Osteocyte (in vitro differentiated cells): ENCODE measurements around the gene RAB31. TPM values are rescaled to one million over a fixed set of nuclear protein-coding genes. Genes with fewer than 3 reads are reported as not detected.

Experiments used
- DNase-seq: peaks from one replicate; pipeline ENCODE4 v3.0.0; 2021; ENCODE audit warnings: mixed read lengths; ENCODE audit not compliant: unreplicated experiment; ENCODE audit errors: extremely low spot score
- H3K27ac Mint-ChIP-seq: one replicate; pipeline ENCODE4 v1.8.0; 2021; ENCODE audit warnings: mild to moderate bottlenecking, mixed read lengths; ENCODE audit not compliant: unreplicated experiment
- H3K27me3 Mint-ChIP-seq: one replicate; pipeline ENCODE4 v1.8.0; 2021; ENCODE audit warnings: mixed read lengths; ENCODE audit not compliant: unreplicated experiment
- H3K36me3 Mint-ChIP-seq: one replicate; pipeline ENCODE4 v1.8.0; 2021; ENCODE audit warnings: mixed read lengths; ENCODE audit not compliant: unreplicated experiment
- H3K4me1 Mint-ChIP-seq: one replicate; pipeline ENCODE4 v1.8.0; 2021; ENCODE audit warnings: mixed read lengths; ENCODE audit not compliant: unreplicated experiment
- H3K4me3 Mint-ChIP-seq: one replicate; pipeline ENCODE4 v1.8.0; 2021; ENCODE audit warnings: mild to moderate bottlenecking, moderate library complexity, mixed read lengths; ENCODE audit not compliant: unreplicated experiment
- H3K9me3 Mint-ChIP-seq: one replicate; pipeline ENCODE4 v1.8.0; 2021; ENCODE audit warnings: mixed read lengths; ENCODE audit not compliant: unreplicated experiment
- CTCF ChIP-seq: fragments of 200-600 bp; sonication (generic); IDR thresholded peaks from 2 replicates; pipeline ENCODE4 v1.5.0; 2021; ENCODE audit warnings: antibody characterized with exemption, mild to moderate bottlenecking, moderate library complexity
- total RNA-seq: library from RNA; stranded (reverse); gene quantifications from 2 replicates; pipeline ENCODE4 v1.2.1, GENCODE V29; 2021

RAB31 gene
- total RNA-seq, 1 donor from 2014 or later, result 90.8 TPM

- TF ChIP-seq CTCF, result no peak
- Mint-ChIP-seq H3K4me3 (no peak overlapping the region), H3K36me3 (peaks cover 3% of the 10 kb centered on the region), H3K27me3 (no peaks in the 10 kb centered on the region), H3K4me1 (peaks cover 60% of the 10 kb centered on the region), H3K9me3 (no peaks in the 10 kb centered on the region), H3K27ac (no peak overlapping the region)
- DNase-seq, result no peak
Observed at GRCh38 chr18:9714266-9715087, 6.4 kb downstream of the RAB31 start.

- H3K27me3 Mint-ChIP-seq, result no peaks in the 10 kb centered on the region
- H3K9me3 Mint-ChIP-seq, result no peaks in the 10 kb centered on the region
- H3K36me3 Mint-ChIP-seq, result peaks cover 3% of the 10 kb centered on the region
- peaks cover 60% of the 10 kb centered on the region for H3K4me1 Mint-ChIP-seq
- no peak overlapping the region for H3K4me3 Mint-ChIP-seq
- no peak for DNase-seq
- TF ChIP-seq CTCF, result no peak
- no peak overlapping the region for H3K27ac Mint-ChIP-seq
Observed at GRCh38 chr18:9715088-9715343, 6.9 kb downstream of the RAB31 start.

GRCh38 chr18:9715978-9716774 lies 8.1 kb downstream of the RAB31 start:
- no peak overlapping the region for H3K4me3 Mint-ChIP-seq
- no peak for TF ChIP-seq CTCF
- no peak for DNase-seq
- peaks cover 3% of the 10 kb centered on the region for H3K36me3 Mint-ChIP-seq
- no peaks in the 10 kb centered on the region for H3K27me3 Mint-ChIP-seq
- H3K4me1 Mint-ChIP-seq, result peaks cover 56% of the 10 kb centered on the region
- no peak overlapping the region for H3K27ac Mint-ChIP-seq
- no peaks in the 10 kb centered on the region for H3K9me3 Mint-ChIP-seq

- no peak overlapping the region for H3K27ac Mint-ChIP-seq
- H3K36me3 Mint-ChIP-seq, result peaks cover 3% of the 10 kb centered on the region
- H3K27me3 Mint-ChIP-seq, result no peaks in the 10 kb centered on the region
- no peak for TF ChIP-seq CTCF
- H3K4me3 Mint-ChIP-seq, result no peak overlapping the region
- peaks cover 54% of the 10 kb centered on the region for H3K4me1 Mint-ChIP-seq
- H3K9me3 Mint-ChIP-seq, result no peaks in the 10 kb centered on the region
- no peak for DNase-seq
Observed at GRCh38 chr18:9716780-9717563, 8.9 kb downstream of the RAB31 start.
